HCT116 (cell line): ENCODE data around the gene CD207. TPM values are rescaled to one million over a fixed set of nuclear protein-coding genes. Genes with fewer than 3 reads are reported as not detected.

Source experiments
- ATAC-seq: fragments of 200-7000 bp; cut with Tn5 transposase; 2 replicates; pipeline ENCODE4 v1.9.1; 2020; ENCODE audit warnings: mild to moderate bottlenecking, moderate library complexity
- BruUV-seq: library from RNA; stranded (reverse); fragments of 400-500 nt; replicated peaks from 2 replicates; lab custom pipeline; 2021; lab: Mats Ljungman, UMichigan
- CTCF ChIA-PET: fragments of 300-600 bp; sonication (Branson Sonifier 250); formaldehyde crosslinking; loops from one replicate; lab custom pipeline; 2021; ENCODE audit warnings: antibody characterized with exemption; lab: Charles Lee
- POLR2A ChIA-PET: fragments of 300-600, 350-600 bp; sonication (Branson Sonifier 250); formaldehyde crosslinking; loops from one replicate; lab custom pipeline; 2021; ENCODE audit warnings: antibody characterized with exemption; lab: Charles Lee
- RAD21 ChIA-PET, 2 experiments: fragments of 300-600 bp; sonication (Branson Sonifier 250); formaldehyde crosslinking; loops; one replicate each; lab custom pipeline; 2023; ENCODE audit warnings: low total read pairs in 2 of 2; ENCODE audit not compliant: uncharacterized antibody in 2 of 2, unreplicated experiment in 2 of 2, low non-redundant PET in 1 of 2; lab: Charles Lee
- DNase-seq: peaks from one replicate; pipeline ENCODE4 v3.0.0-alpha.2; 2010; ENCODE audit warnings: low read depth, low spot score
- H2AFZ ChIP-seq: fragments of 200-600 bp; shearing (Covaris generic), sonication (generic); 2 replicates; pipeline ENCODE4 v1.6.1; 2017; ENCODE audit warnings: low read depth, mixed run types, mixed read lengths, antibody characterized with exemption, low read length; ENCODE audit not compliant: poor library complexity, severe bottlenecking
- H3K27ac ChIP-seq: 2 replicates; pipeline ENCODE4 v1.5.1; 2012; ENCODE audit warnings: low read depth, low read length
- H3K27me3 ChIP-seq: fragments of 200-600 bp; sonication (generic); 2 replicates; pipeline ENCODE4 v1.6.1; 2016; ENCODE audit warnings: mixed run types, low read length, mixed read lengths; ENCODE audit not compliant: insufficient read depth
- H3K36me3 ChIP-seq, 2 experiments: fragments of 200-500 bp in 1 of 2; fragments of 200-600 bp in 1 of 2; sonication (Bioruptor generic) in 1 of 2; sonication (generic) in 1 of 2; 2 replicates each; pipeline versions ENCODE4 v1.5.1 to v1.6.1; 2014 to 2016; ENCODE audit warnings: low read length in 2 of 2, inconsistent platforms in 1 of 2, mixed read lengths in 1 of 2, mixed run types in 1 of 2; ENCODE audit not compliant: insufficient read depth in 2 of 2, control insufficient read depth in 1 of 2
- H3K4me1 ChIP-seq, 2 experiments: fragments of 200-600 bp in 1 of 2; sonication (generic) in 1 of 2; 2 replicates each; pipeline versions ENCODE4 v1.5.1 to v1.6.1; 2012 to 2017; ENCODE audit warnings: low read length in 2 of 2, inconsistent platforms in 1 of 2, mild to moderate bottlenecking in 1 of 2, mixed read lengths in 1 of 2, mixed run types in 1 of 2, moderate library complexity in 1 of 2; ENCODE audit not compliant: insufficient read depth in 2 of 2, control insufficient read depth in 1 of 2
- H3K4me2 ChIP-seq: fragments of 200-600 bp; sonication (generic); 2 replicates; pipeline ENCODE4 v1.6.1; 2017; ENCODE audit warnings: mixed run types, low read length, mixed read lengths
- H3K4me3 ChIP-seq, 2 experiments: fragments of 200-600 bp in 1 of 2; sonication (generic) in 1 of 2; replicated peaks in 1 of 2; 2 replicates each; pipeline ENCODE4 v1.5.1; 2011 to 2016; ENCODE audit warnings: low read length in 2 of 2, control low read depth in 1 of 2, low read depth in 1 of 2, mild to moderate bottlenecking in 1 of 2, mixed read lengths in 1 of 2, mixed run types in 1 of 2
- H3K79me2 ChIP-seq: fragments of 200-600 bp; sonication (generic); 2 replicates; pipeline ENCODE4 v1.6.1; 2017; ENCODE audit warnings: mild to moderate bottlenecking, mixed run types, low read length, moderate library complexity, mixed read lengths; ENCODE audit not compliant: insufficient read depth
- H3K9ac ChIP-seq: fragments of 200-600 bp; sonication (generic); 2 replicates; pipeline ENCODE4 v1.6.1; 2016; ENCODE audit warnings: low read length, mixed read lengths
- H3K9me2 ChIP-seq: fragments of 200-600 bp; sonication (generic), shearing (Covaris generic); 2 replicates; pipeline ENCODE4 v1.6.1; 2017; ENCODE audit warnings: mixed run types, mild to moderate bottlenecking, moderate library complexity; ENCODE audit not compliant: insufficient read depth
- H3K9me3 ChIP-seq, 2 experiments: fragments of 200-500 bp in 1 of 2; fragments of 200-600 bp in 1 of 2; sonication (Bioruptor generic) in 1 of 2; sonication (generic) in 1 of 2; 2 replicates each; pipeline ENCODE4 v1.6.1; 2014 to 2017; ENCODE audit warnings: low read length in 2 of 2, mixed read lengths in 2 of 2, inconsistent platforms in 1 of 2, low read depth in 1 of 2, mild to moderate bottlenecking in 1 of 2, mixed run types in 1 of 2, moderate library complexity in 1 of 2; ENCODE audit not compliant: control insufficient read depth in 1 of 2, insufficient read depth in 1 of 2
- H4K20me1 ChIP-seq: fragments of 200-600 bp; sonication (generic), shearing (Covaris generic); 2 replicates; pipeline ENCODE4 v1.6.1; 2017; ENCODE audit warnings: mixed run types, mild to moderate bottlenecking, moderate library complexity; ENCODE audit not compliant: insufficient read depth
- EZH2 ChIP-seq: fragments of 200-600 bp; sonication (generic); IDR thresholded peaks from 2 replicates; pipeline ENCODE4 v1.6.1; 2017; ENCODE audit warnings: antibody characterized with exemption, mixed run types
- EZH2phosphoT487 ChIP-seq: fragments of 200-600 bp; IDR thresholded peaks from 2 replicates; pipeline ENCODE4 v1.6.1; 2018; ENCODE audit warnings: antibody characterized with exemption, borderline replicate concordance
- FOSL1 ChIP-seq: IDR thresholded peaks from 2 replicates; pipeline ENCODE4 v1.6.1; 2012; ENCODE audit warnings: low read depth
- POLR2A ChIP-seq: IDR thresholded peaks from 2 replicates; pipeline ENCODE4 v1.7.0; 2011; ENCODE audit warnings: borderline replicate concordance; ENCODE audit not compliant: insufficient read depth, insufficient read length; ENCODE audit errors: extremely low read depth
- SP1 ChIP-seq: IDR thresholded peaks from 2 replicates; pipeline ENCODE4 v1.6.1; 2012; ENCODE audit warnings: low read depth
- ZBTB33 ChIP-seq: IDR thresholded peaks from 2 replicates; pipeline ENCODE4 v1.6.1; 2011; ENCODE audit warnings: mild to moderate bottlenecking, low read length, moderate library complexity; ENCODE audit not compliant: insufficient replicate concordance; ENCODE audit errors: extremely low read depth
- intact Hi-C: fragments of 100-400 bp; cut with micrococcal nuclease; formaldehyde crosslinking; loops from 2 replicates; pipeline ENCODE4 v1.10.0; 2022
- total RNA-seq: library from RNA; stranded (reverse); gene quantifications from one replicate; pipeline ENCODE4 v1.2.1, GENCODE V29; 2021; ENCODE audit not compliant: unreplicated experiment

Gene CD207
- total RNA-seq, 1 experiment from 2014 or later: not detected

DNA sequence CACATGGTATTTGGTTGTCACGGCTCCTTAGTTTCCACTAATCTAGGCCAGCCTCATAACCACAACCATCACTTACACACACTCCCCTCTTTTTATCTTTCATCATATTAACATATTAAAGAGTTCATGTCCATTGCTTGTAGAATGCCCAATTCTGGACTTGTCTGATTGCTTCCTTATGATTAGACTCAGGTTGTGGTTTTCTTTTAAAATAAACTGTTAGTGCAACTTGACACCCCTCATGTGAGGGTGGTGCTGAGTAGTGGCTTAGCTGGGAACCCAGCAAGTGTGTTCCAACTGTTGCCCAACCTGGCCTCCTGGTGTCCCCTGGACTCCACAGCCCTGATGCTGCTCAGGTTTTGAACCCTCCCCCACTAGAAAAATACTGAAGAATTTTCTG, 20.1 kb upstream of the CD207 start:
- Histone ChIP-seq H3K4me1 (no peaks in the 10 kb centered on the region), H3K9me2 (0 out of 2 replicates have a peak, but pooled peaks cover 4% of the 10 kb centered on the region), H3K36me3 (no peaks in the 10 kb centered on the region), H3K79me2 (no peaks in the 10 kb centered on the region), H3K9me3 (no peaks in the 10 kb centered on the region), H3K27me3 (no peaks in the 10 kb centered on the region), H2AFZ (no peak overlapping the region), H3K4me3 (no peak overlapping the region), H4K20me1 (no peaks in the 10 kb centered on the region), H3K9ac (no peak overlapping the region), H3K27ac (no peak overlapping the region), H3K4me2 (no peak overlapping the region)
- ATAC-seq (no peak), DNase-seq (no peak)
- POLR2A ChIA-PET: no interaction called here
- CTCF ChIA-PET: no interaction called here
- TF ChIP-seq POLR2A: no peak
- TF ChIP-seq ZBTB33: no peak
- no peak for TF ChIP-seq SP1
- no TSS peak for BruUV-seq
- RAD21 ChIA-PET: no interaction called here
- intact Hi-C loops: no loop called here

DNA sequence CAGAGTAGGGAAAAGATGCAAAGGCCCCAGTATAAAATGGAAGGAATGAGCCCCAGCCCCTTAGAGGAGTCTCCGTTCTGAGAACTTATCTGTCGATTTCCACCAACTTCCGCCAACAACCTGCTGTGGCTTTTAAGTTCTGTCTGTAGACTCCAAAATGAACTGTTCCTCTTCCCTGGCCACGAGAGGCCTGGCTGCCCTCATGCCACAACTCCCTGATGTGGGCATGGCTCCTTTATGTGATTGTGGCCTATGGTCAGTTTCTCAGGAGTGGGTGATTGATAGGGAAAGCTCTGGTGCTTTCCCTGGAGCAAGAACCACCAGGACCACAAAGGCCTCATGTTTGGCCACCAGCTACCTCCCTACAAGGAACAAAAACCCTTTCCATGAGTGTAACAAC, 18.8 kb upstream of the CD207 start:
- Histone ChIP-seq H3K4me3 (no peak overlapping the region), H3K4me2 (no peak overlapping the region), H3K4me1 (no peaks in the 10 kb centered on the region), H3K79me2 (no peaks in the 10 kb centered on the region), H3K27ac (no peak overlapping the region), H3K36me3 (no peaks in the 10 kb centered on the region), H3K9me2 (0 out of 2 replicates have a peak, but pooled peaks cover 4% of the 10 kb centered on the region), H3K27me3 (no peaks in the 10 kb centered on the region), H2AFZ (no peak overlapping the region), H4K20me1 (no peaks in the 10 kb centered on the region), H3K9me3 (no peaks in the 10 kb centered on the region), H3K9ac (no peak overlapping the region)
- no TSS peak for BruUV-seq
- DNase-seq: no peak
- intact Hi-C loops: no loop called here
- TF ChIP-seq EZH2phosphoT487 (no peak), FOSL1 (no peak), EZH2 (no peak)
- CTCF ChIA-PET: no interaction called here
- POLR2A ChIA-PET: no interaction called here
- ATAC-seq: no peak
- RAD21 ChIA-PET: no interaction called here
